Activated gamma-delta T cell treated with Interleukin-2 at 50 U/mL for 16 hours (primary cell): ENCODE data around the gene HACD2.

Experiments used
- DNase-seq: peaks from one replicate; pipeline ENCODE4 v3.0.0-alpha.2; 2020

The HACD2 gene

GRCh38 chr3:123444023-123444422 is 140.8 kb downstream of the HACD2 start:
- DNase-seq, result no peak

GRCh38 chr3:123442908-123443307 is 141.9 kb downstream of the HACD2 start:
- DNase-seq, result no peak

- DNase-seq, result no peak
Observed at GRCh38 chr3:123442125-123442524, 142.7 kb downstream of the HACD2 start.
